ENCODE results near the gene PRR5L.
A peak's percentile ranks its signal among the peaks of the same experiment; 100 is the strongest.

PRR5L gene

GRCh38 chr11:36273110-36273509 is 23.0 kb upstream of the PRR5L start:
- no peak for DNase-seq
- in situ Hi-C loops (cut with HindIII; ENCODE audit: low pct_ligation_motif_present, low pct_unique_long_range_greater_than_20kb, low sequenced_read_pairs): loop anchor here (25.0 kb wide), 1 partner anchor 111 kb away; no protein-coding TSS in a partner anchor

GRCh38 chr11:36274414-36274813 is 21.7 kb upstream of the PRR5L start:
- DNase-seq: no peak
- in situ Hi-C loops (cut with HindIII; ENCODE audit: low pct_ligation_motif_present, low pct_unique_long_range_greater_than_20kb, low sequenced_read_pairs): loop anchor here (25.0 kb wide), 1 partner anchor 112 kb away; no protein-coding TSS in a partner anchor

GRCh38 chr11:36278531-36279282 is 17.4 kb upstream of the PRR5L start:
- in situ Hi-C loops (cut with HindIII; ENCODE audit: low pct_ligation_motif_present, low pct_unique_long_range_greater_than_20kb, low sequenced_read_pairs): no loop called here
- peak; percentile 3 for DNase-seq

GRCh38 chr11:36280531-36280930 is 15.6 kb upstream of the PRR5L start:
- DNase-seq: no peak
- in situ Hi-C loops (cut with HindIII; ENCODE audit: low pct_ligation_motif_present, low pct_unique_long_range_greater_than_20kb, low sequenced_read_pairs): no loop called here

GRCh38 chr11:36281850-36282249 is 14.2 kb upstream of the PRR5L start:
- in situ Hi-C loops (cut with HindIII; ENCODE audit: low pct_ligation_motif_present, low pct_unique_long_range_greater_than_20kb, low sequenced_read_pairs): no loop called here
- DNase-seq: no peak

- in situ Hi-C loops (cut with HindIII; ENCODE audit: low pct_ligation_motif_present, low pct_unique_long_range_greater_than_20kb, low sequenced_read_pairs): no loop called here
- no peak for DNase-seq
Observed at GRCh38 chr11:36282926-36283325, 13.2 kb upstream of the PRR5L start.

- in situ Hi-C loops (cut with HindIII; ENCODE audit: low pct_ligation_motif_present, low pct_unique_long_range_greater_than_20kb, low sequenced_read_pairs): no loop called here
- no peak for DNase-seq
Observed at GRCh38 chr11:36288442-36289225, 7.5 kb upstream of the PRR5L start.

- in situ Hi-C loops (cut with HindIII; ENCODE audit: low pct_ligation_motif_present, low pct_unique_long_range_greater_than_20kb, low sequenced_read_pairs): no loop called here
- DNase-seq: peak; percentile 92
Observed at GRCh38 chr11:36289226-36289852, 6.7 kb upstream of the PRR5L start, which contains the start of gene COMMD9. Gene COMMD9 (minus strand): TSS chr11:36289424. CDS start chr11:36289412, 12 bp downstream.

GRCh38 chr11:36292311-36292722 is 3.8 kb upstream of the PRR5L start:
- peak; percentile 50 for DNase-seq
- in situ Hi-C loops (cut with HindIII; ENCODE audit: low pct_ligation_motif_present, low pct_unique_long_range_greater_than_20kb, low sequenced_read_pairs): no loop called here

GRCh38 chr11:36296884-36297543 is 926 bp downstream of the PRR5L start:
- in situ Hi-C loops (cut with HindIII; ENCODE audit: low pct_ligation_motif_present, low pct_unique_long_range_greater_than_20kb, low sequenced_read_pairs): no loop called here

GRCh38 chr11:36300650-36301049 is 4.6 kb downstream of the PRR5L start:
- in situ Hi-C loops (cut with HindIII; ENCODE audit: low pct_ligation_motif_present, low pct_unique_long_range_greater_than_20kb, low sequenced_read_pairs): no loop called here
- no peak for DNase-seq

More at GRCh38 chr11:36296884-36297543, 926 bp downstream of the PRR5L start:
- no peak for DNase-seq

- in situ Hi-C loops (cut with HindIII; ENCODE audit: low pct_ligation_motif_present, low pct_unique_long_range_greater_than_20kb, low sequenced_read_pairs): no loop called here
- DNase-seq: no peak
Observed at GRCh38 chr11:36304351-36304750, 8.3 kb downstream of the PRR5L start.

- in situ Hi-C loops (cut with HindIII; ENCODE audit: low pct_ligation_motif_present, low pct_unique_long_range_greater_than_20kb, low sequenced_read_pairs): no loop called here
- DNase-seq: no peak
Observed at GRCh38 chr11:36305047-36305446, 9.0 kb downstream of the PRR5L start.

- peak; percentile 63 for DNase-seq
- in situ Hi-C loops (cut with HindIII; ENCODE audit: low pct_ligation_motif_present, low pct_unique_long_range_greater_than_20kb, low sequenced_read_pairs): no loop called here
Observed at GRCh38 chr11:36306888-36307287, 10.8 kb downstream of the PRR5L start.

- in situ Hi-C loops (cut with HindIII; ENCODE audit: low pct_ligation_motif_present, low pct_unique_long_range_greater_than_20kb, low sequenced_read_pairs): no loop called here
Observed at GRCh38 chr11:36308577-36308976, 12.5 kb downstream of the PRR5L start.

GRCh38 chr11:36309779-36310178 is 13.7 kb downstream of the PRR5L start:
- in situ Hi-C loops (cut with HindIII; ENCODE audit: low pct_ligation_motif_present, low pct_unique_long_range_greater_than_20kb, low sequenced_read_pairs): no loop called here
- no peak for DNase-seq

More at GRCh38 chr11:36308577-36308976, 12.5 kb downstream of the PRR5L start:
- DNase-seq: no peak

GRCh38 chr11:36311926-36312595 is 16.0 kb downstream of the PRR5L start:
- in situ Hi-C loops (cut with HindIII; ENCODE audit: low pct_ligation_motif_present, low pct_unique_long_range_greater_than_20kb, low sequenced_read_pairs): no loop called here

More at GRCh38 chr11:36311926-36312595, 16.0 kb downstream of the PRR5L start:
- DNase-seq: peak; percentile 40

Data from ACHN (cell line).